Neural progenitor cell (in vitro differentiated cells): ENCODE results near the gene SYNPO2L.
"Not testable (repeated sequence)": the region's sequence is repeated elsewhere in the genome, so short reads cannot be mapped to it uniquely, and the experiment has no call there.

Experiments used
- CTCF ChIP-seq: fragments of 200-600 bp; sonication (generic); IDR thresholded peaks from 2 replicates; pipeline ENCODE4 v1.5.1; 2017; ENCODE audit warnings: antibody characterized with exemption, mild to moderate bottlenecking
- EZH2phosphoT487 ChIP-seq: fragments of 200-600 bp; sonication (generic); IDR thresholded peaks from 2 replicates; pipeline ENCODE4 v1.6.1; 2017; ENCODE audit warnings: antibody characterized with exemption

- not testable (repeated sequence) for TF ChIP-seq CTCF, EZH2phosphoT487
These were observed 39.5 kb upstream of the SYNPO2L start for GRCh38 chr10:73695302-73695701.
